ENCODE data around the gene CCL3.
"Not testable (repeated sequence)": the region's sequence is repeated elsewhere in the genome, so short reads cannot be mapped to it uniquely, and the experiment has no call there.

CCL3 gene

DNA sequence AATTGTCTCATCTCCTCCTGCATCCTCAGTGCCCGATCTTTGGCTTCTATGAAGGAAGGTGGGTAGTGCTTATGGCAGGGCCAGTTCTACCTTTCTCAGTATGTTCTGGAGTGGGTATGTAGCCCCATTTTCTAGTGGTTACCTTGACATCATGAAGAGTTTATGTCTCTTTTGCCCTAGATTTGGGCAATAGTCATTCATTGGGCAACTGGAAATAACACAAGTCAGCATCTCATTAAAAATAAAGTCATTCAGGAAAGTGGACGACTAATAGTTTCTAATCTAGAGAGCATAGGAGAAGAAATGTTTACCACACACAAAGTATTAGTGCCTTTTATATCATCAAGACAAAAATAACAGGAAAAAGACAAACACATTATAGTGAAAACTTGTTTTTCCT is 6.3 kb downstream of the CCL3 start:
- not testable (repeated sequence) for DNase-seq

DNA sequence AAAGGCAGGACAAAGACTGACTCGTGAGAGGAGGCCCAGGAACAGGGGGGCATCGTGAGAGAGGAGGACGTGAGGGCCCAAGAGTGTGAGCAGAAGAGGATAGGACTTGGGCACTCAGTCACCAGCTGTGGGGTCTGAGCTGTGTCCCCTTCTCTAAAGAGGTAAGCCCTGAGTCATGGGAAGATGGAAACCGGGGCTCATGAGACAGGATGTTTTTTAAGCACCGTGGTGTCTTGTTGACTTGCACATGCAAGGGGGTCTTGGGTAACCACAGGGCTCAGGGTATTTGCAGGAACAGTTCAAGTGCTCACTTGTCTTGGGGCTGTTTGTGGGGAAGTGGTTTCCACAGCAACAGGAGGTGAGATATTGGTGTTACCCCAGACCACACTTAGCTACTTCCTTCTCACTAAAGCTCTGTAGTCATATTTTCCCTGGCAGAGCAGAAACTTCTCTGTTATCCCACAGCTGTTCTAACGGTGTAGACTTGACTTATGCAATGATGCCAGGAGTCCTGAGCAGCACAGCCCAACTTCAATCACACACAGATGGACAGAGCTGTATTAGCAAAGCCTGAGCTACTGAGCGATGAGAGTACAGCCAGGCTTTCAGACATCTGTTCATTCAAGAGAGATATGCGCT is 7.3 kb downstream of the CCL3 start:
- not testable (repeated sequence) for DNase-seq

DNA sequence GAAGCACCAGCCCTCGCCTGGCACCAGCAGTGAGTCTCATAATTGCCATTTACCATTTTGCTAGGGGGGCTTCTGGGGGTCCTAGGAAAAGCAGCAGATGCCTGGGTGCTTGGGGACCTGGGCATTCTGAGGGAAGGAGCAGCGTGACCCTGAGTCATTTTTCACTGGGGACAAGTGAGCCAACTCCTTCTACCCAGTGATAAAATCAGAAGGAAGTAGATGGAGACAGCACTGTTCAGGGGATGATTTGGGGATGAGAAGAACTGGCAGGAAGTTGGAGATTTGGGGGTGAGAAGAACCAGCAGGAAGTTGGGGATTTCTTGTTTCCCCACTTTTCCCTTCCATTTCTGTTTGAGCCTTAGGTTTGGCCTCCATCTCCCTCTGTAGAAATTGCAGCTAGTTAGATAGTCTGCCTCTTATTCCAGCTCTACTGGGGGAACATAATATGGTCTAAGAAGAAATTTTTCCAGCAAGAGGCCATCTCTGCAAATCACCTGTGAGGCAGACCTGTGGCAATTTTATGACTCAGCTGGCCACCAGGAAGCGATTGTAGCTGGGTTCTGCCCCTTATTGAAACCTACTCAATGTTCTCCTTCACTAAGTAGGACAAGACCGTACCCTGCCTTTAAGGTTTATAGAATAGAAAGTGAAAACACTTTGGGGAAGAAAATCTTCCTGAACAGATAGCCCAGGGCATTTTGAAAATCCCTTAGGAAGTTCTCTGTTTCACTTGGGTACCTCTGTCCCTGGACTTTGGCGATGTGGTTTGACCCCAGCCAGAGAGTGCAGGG is 8.1 kb downstream of the CCL3 start:
- not testable (repeated sequence) for DNase-seq

DNA sequence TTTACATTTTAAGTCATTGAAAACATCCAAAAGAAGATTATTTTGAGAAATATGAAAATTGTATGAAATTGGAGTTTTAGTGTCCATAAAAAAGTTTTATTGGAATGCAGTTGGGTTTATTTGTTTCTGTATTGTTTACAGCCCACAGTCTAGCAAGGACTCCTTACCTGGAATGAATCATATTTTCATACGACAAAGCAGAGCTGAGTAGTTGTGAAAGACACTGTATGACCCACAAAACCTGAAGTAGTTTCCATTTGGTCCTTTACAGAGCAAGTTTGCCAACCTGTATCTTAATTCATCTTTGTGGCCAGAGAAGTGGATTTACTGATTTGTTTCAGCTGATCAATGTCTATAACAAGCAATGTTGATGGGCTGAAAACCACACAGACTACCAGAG is 15.6 kb downstream of the CCL3 start:
- DNase-seq = no peak

DNA sequence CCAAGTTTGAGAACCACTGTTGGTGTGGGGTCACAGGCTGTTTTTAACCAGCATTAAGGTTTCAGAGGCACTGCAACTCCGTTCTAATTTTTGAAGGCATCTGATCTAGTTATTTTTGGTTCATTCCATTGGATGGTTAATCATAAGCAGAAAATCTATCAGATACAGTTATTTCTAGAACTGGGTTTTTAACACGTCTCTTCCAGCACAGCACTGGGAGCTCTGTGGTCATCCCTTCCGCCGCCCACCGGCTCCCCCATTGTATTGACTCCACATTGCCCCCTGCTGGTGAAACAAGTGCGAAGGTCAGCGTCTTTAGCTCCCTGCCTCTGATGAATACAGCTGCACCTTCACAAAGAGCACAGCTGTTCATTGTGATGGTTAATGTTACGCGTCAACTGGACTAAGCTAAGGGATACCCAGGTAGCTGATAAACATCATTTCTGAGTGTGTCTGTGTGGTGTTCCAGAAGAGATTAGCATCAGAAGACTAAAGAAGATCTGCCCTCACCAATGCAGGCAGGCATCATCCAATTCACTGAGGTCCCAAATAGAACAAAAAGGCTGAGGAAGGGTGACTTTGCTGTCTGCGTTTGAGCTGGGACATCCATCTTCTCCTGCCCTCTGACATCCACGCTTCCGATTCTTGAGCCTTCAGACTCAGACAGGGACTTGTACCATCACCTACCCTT is 17.4 kb downstream of the CCL3 start:
- DNase-seq = no peak

DNA sequence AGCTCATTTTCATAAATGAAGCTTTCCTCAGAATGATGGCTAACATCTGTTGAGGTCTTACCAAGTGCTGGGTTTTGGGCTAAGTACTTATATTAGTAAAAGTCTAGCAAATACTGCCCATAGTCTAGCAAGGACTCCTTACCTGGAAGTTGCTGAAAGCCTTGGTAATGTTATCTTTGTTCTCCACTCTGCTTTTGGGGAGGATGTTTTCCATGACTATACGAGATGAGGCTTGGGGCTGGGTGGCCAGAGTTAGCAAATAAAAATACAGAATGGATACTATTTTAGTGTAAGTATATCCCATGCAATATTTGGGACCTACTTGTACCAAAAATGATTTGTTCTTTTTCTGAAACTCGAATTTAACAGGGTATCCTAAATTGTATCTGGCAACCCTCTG is 18.2 kb downstream of the CCL3 start:
- DNase-seq = no peak

DNA sequence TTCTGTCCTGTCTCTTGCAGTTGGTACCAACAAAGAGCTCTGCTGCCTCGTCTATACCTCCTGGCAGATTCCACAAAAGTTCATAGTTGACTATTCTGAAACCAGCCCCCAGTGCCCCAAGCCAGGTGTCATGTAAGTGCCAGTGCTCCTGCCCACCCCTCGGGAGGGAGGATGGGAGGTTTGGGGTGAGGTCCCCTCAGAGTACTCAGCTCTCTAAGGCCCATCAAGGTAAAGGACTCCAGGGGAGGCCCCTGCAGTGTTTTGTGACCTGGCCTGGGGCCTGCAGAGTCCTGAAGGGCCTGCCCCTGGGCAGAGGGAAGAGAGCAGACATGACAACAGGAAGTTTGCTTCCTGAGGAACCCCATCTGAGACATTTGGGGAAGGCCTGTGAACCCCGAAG is 19.5 kb downstream of the CCL3 start:
- DNase-seq = no peak

DNA sequence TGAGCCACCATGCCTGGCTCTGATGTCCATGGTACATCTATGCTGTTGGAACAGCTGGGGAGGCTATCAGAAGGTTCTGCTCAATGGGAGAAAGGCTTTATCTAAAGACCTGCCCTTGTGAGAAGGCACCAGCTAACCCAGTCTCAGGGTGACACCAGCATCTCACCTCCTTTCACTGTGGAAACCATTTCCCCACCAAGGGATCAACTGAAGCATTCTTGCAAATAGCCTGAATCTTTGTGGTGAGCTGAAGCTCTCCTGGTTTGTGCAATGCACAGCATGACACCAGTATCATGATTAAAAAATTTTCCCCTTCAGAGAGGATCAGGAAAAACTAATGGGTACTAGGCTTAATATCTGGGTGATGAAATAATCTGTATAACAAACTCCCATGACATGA is 20.8 kb downstream of the CCL3 start:
- DNase-seq = no peak

DNA sequence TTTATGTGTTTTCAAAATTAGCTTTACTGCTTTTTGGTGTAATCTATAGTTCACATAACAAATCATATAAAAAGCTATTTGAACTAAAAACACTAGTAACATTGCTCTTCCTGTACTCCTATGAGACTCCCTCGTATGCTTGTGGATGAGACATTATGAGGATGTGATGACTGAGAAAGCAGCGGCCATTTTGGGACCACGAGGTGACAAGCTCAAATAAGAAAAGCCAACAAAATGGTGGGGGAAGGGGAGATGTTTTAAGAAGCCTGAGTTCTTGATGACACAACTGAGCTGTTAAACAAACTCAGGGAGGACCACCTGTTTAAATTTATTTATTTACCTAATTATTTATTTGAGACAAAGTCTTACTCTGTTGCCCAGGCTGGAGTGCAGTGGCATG is 21.4 kb downstream of the CCL3 start:
- DNase-seq = no peak

DNA sequence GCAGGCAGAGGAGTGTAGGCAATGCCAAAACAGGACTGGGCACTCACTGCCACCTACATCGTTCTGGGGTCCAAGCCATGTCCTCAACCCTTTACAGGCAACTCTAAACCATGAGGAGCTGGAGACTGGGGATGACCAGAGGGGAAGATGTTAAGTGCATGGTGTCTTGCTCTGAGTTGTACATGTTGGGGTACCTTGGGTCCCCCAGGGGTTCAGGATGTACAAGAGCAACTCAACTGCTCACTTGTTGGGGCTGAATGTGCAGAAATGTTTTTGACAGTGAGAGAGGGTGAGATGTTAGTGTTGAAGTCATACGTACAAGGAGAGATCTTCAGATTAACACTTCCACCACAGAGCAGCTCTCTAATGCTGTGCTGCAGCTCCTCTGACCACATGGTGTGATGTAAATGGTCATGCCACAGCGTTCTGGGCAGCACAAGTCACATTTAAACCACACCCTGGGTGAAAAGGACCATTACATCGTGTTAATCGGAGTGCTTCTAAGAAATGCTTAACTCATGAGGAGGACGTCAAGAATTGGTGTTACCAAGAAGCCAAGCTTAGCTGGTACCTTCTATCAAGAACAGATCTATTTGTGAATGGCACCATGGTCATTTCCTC is 23.5 kb downstream of the CCL3 start:
- DNase-seq = no peak

DNA sequence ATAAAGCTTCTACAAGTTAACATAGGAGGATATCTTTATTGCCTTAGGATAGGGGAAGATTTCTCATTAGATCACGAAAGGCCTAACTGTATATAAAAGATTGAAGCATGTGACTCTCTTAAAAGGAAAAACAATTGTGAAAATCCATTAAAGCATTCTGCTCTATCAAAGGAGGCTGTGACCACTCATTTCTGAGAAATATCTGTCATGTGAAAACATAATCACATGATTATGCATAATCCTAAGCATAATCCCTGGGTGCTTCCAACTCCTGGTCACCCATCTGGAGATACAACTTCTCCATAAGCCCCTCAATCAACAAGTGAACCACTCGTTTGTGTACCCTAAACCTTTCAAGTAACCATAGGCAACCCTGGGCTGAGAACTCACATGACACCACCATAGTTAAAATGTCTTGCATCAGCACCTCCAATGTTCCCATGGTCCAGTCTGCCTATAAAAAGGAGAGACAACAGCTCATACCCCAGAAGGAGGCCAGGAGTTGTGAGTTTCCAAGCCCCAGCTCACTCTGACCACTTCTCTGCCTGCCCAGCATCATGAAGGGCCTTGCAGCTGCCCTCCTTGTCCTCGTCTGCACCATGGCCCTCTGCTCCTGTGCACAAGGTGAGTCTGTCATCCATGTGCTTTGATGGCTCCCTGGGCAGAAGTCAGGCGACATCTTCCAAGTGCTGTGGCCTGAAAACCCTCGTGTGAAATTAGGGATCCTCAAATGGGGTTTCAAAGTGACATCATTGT is 26.0 kb downstream of the CCL3 start, which contains the start of gene CCL18:
CCL18 (plus strand) TSS at position 487 of the 756 bp plus-strand sequence; CDS start at position 558, 71 bp downstream.
- DNase-seq = no peak

DNA sequence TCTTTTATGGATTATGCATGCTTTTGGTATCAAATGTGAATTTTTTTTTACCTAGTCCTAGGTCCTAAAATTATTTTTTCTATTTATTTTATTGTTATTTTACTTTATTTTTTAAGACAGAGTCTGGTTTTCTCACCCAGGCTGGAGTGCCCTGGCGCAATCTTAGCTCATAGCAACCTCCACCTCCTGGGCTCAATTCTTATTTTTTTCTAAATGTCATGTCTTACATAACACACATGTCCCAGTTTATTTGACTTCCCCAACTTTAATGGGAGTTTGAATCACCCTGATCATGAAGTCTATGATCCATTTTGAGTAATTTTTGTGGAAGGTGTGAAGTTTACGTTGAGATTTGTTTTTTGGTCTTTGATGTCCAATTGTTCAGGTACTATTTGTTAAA is 29.1 kb downstream of the CCL3 start:
- DNase-seq = no peak

DNA sequence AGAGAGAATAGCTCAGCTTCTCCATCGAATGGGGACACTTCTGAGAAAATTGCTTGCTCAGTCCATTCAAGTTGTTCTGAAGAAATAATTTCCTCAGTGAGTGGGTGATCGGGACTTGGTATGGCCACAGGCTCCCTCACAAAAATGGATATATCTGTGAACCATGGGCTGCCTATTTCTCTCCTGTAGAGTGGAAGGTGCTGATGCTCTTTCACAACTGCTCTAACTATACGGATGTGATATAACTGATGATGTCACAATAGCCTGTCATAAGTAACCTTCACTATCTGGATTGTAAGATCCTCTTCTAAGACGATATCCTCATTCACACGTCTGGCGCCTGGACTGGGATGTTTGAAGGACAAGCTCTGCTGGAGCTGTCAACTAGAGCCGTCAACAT is 30.5 kb downstream of the CCL3 start:
- DNase-seq = no peak

DNA sequence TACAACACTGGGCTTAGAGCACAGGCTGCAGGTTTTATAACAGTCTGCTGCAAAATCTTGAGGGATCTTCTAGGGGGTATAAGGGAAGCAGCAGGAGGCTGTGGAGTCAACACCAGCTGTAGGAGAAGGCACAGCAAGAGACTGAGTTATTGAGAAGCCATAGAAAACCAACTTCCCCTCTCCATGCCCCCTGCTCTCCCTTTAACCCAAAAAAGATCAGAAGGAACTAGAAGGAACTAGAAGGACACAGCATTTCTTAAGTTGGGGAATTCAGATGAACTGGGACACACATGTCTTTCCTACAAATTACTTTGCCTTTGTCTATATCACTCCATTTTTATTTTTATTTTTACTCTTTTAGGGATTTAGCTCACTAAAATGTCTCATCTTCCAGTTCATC is 32.0 kb downstream of the CCL3 start:
- DNase-seq = no peak

DNA sequence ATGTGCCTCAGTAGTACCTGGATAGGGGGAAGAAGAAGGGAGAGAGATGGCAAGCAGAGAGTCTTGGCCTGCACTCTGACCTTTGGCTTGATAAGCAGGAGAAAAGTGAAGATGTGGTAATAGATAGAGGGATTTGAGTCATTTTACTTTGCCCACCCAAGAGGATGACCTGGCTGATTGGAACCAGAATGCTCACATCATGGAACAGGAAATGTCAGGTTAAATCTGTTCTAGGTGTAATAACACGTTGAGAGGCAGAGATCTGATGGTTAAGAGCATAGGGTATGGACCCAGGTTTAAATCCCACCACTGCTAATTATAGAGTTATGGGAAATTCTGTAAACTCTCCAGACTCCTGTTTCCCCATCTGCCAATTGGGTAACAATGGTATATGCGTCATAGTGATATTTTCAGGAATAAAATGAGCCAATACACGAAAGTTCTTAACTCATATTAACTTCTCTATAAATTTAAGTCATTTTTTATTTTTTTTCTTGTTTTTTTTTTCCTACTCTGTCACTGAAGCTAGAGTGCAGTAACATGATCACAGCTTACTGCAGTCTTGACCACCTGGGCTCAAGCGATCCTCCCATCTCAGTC is 33.9 kb downstream of the CCL3 start:
- DNase-seq = no peak

DNA sequence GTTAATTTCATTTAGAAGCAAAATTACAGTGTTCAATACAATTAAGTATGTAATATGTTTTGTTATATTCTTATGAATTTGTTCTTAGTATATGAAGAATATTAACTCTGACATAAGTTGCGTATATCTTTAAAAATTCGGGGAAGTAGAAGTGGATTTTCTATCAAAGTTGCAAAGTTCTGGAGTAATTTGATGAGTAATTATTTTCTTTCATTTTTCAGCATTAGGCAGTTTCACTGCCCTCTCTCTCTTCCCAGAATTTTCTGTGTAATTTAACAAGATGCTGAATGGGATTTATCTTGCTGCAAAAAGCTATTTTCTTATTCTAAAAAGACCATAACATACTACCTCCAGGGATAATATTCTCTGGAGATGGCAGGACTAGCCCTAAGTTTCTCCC is 34.8 kb downstream of the CCL3 start:
- no peak for DNase-seq

DNA sequence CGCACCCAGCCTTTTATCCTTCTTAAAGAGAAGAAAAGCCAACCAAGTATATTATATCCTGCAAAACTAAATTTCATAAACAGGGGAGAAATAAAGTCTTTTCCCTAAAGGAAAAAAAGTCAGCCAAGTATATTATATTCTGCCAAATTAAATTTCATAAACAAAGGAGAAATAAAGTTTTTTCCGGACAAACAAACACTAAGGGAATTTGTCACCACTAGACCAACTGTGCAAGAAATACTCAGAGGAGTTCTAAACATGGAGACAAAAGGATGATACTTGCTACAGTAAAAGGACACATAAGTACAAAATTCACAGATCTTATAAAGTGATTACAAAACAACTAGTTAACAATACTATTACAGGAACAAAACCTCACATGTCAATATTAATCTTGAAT is 40.3 kb downstream of the CCL3 start:
- no peak for DNase-seq

DNA sequence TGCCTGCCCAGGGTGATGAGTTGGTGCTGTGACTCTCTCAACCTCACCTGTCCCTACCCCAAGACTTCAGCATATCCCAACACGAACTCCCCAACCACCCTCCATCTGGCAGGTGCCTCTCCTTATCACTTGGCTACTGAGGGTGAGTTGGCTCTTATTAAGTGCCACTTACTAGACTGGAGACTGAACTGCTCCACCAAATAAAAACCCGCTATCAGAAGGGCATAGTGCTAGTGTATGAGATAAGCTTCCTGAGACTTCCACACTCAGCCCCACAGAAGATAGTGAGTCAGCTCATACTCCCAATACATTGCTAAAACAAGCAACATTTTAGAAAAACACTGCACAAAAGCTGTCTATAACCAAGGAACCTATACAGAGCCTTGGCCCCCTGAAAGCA is 41.9 kb downstream of the CCL3 start:
- no peak for DNase-seq

Measured in NCI-H524 treated with DMSO at 0.1 percent for 48 hours (cell line).